K562 (cell line): ENCODE data around the gene IL1R1. TPM values are rescaled to one million over a fixed set of nuclear protein-coding genes. Genes with fewer than 3 reads are reported as not detected.

ENCODE experiments used
- CBFA2T2 ChIP-seq: fragments of 450-650 bp; conservative IDR thresholded peaks from 2 replicates; pipeline ENCODE4 v1.6.1; 2017; ENCODE audit warnings: mild to moderate bottlenecking
- CBFA2T3 ChIP-seq: fragments of 450-650 bp; IDR thresholded peaks from 2 replicates; pipeline ENCODE4 v1.6.1; 2017
- CCNT2 ChIP-seq: IDR thresholded peaks from 2 replicates; pipeline ENCODE4 v1.6.1; 2011; ENCODE audit warnings: borderline replicate concordance, low read depth, mild to moderate bottlenecking, moderate library complexity, mixed read lengths, low read length; ENCODE audit not compliant: insufficient read length; ENCODE audit errors: extremely low read depth
- ERF ChIP-seq: fragments of 450-650 bp; formaldehyde crosslinking; IDR thresholded peaks from 2 replicates; pipeline ENCODE4 v1.4.0; 2020; ENCODE audit warnings: mild to moderate bottlenecking, mixed read lengths
- ETV5 ChIP-seq: sonication (generic); formaldehyde crosslinking; IDR thresholded peaks from 2 replicates; pipeline ENCODE4 v1.4.0; 2020; ENCODE audit warnings: low read depth, mild to moderate bottlenecking, missing genetic modification reagents
- JUND ChIP-seq, 2 experiments: IDR thresholded peaks; 2 replicates in 1 of 2; 3 replicates in 1 of 2; pipeline ENCODE4 v1.6.1; 2011; ENCODE audit warnings: borderline replicate concordance in 2 of 2, low read depth in 2 of 2, low read length in 2 of 2, improper control_type of control experiment in 1 of 2, missing biosample characterization in 1 of 2, missing genetic modification characterization in 1 of 2, missing genetic modification reagents in 1 of 2
- KAT7 ChIP-seq: sonication (generic); formaldehyde crosslinking; IDR thresholded peaks from 2 replicates; pipeline ENCODE4 v1.8.0; 2022; ENCODE audit warnings: missing genetic modification reagents, mild to moderate bottlenecking, borderline replicate concordance
- KLF16 ChIP-seq: IDR thresholded peaks from 2 replicates; pipeline ENCODE4 v1.6.1; 2016; ENCODE audit warnings: antibody characterized with exemption
- NCOA1 ChIP-seq: fragments of 450-650 bp; IDR thresholded peaks from 2 replicates; pipeline ENCODE4 v1.6.1; 2016; ENCODE audit warnings: low read depth
- NR2C2 ChIP-seq, 2 experiments: fragments of 200-800 bp in 1 of 2; sonication (Bioruptor generic) in 1 of 2; sonication (generic) in 1 of 2; formaldehyde crosslinking in 1 of 2; IDR thresholded peaks; 2 replicates each; pipeline versions ENCODE4 v1.6.1 to v1.8.0; 2016 to 2022; ENCODE audit warnings: mild to moderate bottlenecking in 1 of 2, missing compliant biosample characterization in 1 of 2, missing genetic modification characterization in 1 of 2, missing genetic modification reagents in 1 of 2
- SMARCA4 ChIP-seq: fragments of 450-650 bp; IDR thresholded peaks from 2 replicates; pipeline ENCODE4 v1.6.1; 2016
- SP1 ChIP-seq: sonication (generic); formaldehyde crosslinking; IDR thresholded peaks from 2 replicates; pipeline ENCODE4 v1.8.1; 2022; ENCODE audit warnings: mild to moderate bottlenecking, missing genetic modification reagents
- TBL1XR1 ChIP-seq, 2 experiments: IDR thresholded peaks; 2 replicates each; pipeline ENCODE4 v1.6.1; 2012; ENCODE audit warnings: improper control_type of control experiment in 2 of 2, low read length in 2 of 2, mild to moderate bottlenecking in 1 of 2
- TEAD4 ChIP-seq, 2 experiments: sonication (generic) in 1 of 2; formaldehyde crosslinking in 1 of 2; IDR thresholded peaks; 2 replicates each; pipeline versions ENCODE4 v1.6.1 to v1.8.0; 2012 to 2022; ENCODE audit warnings: borderline replicate concordance in 1 of 2, inconsistent platforms in 1 of 2, low read length in 1 of 2, mild to moderate bottlenecking in 1 of 2, missing genetic modification reagents in 1 of 2
- ZNF224 ChIP-seq: sonication (generic); formaldehyde crosslinking; IDR thresholded peaks from 2 replicates; pipeline ENCODE4 v1.8.0; 2022; ENCODE audit warnings: mild to moderate bottlenecking, missing genetic modification reagents
- ZNF707 ChIP-seq: fragments of 250-450 bp; sonication (Bioruptor Pico); conservative IDR thresholded peaks from 2 replicates; pipeline ENCODE4 v1.8.0; 2022; ENCODE audit warnings: inconsistent platforms, mild to moderate bottlenecking, moderate library complexity
- polyA plus RNA-seq, 8 experiments: library from polyadenylated mRNA; depleted of rRNA in 4 of 8; stranded (reverse) in 5 of 8; unstranded in 3 of 8; fragments of >200 nt; fragmentation: Nextera tagmentation in 2 of 8; fragmentation: Illumina TruSeq in 1 of 8; extraction: Ambion mirVana in 2 of 8; extraction: Trizol in 1 of 8; gene quantifications; 2 replicates each; pipeline versions ENCODE4 v1.2.1 to v1.2.3, GENCODE V29; 2011 to 2014; ENCODE audit warnings: inconsistent platforms in 1 of 8, missing spikeins in 1 of 8
- total RNA-seq, 7 experiments: library from RNA; depleted of rRNA in 6 of 7; stranded (reverse); fragments of >200 nt in 6 of 7; fragmentation: Illumina TruSeq in 2 of 7; extraction: Trizol in 2 of 7; gene quantifications; 2 replicates each; pipeline versions ENCODE4 v1.2.1 to v1.2.3, GENCODE V29; 2011 to 2021; ENCODE audit warnings: low replicate concordance in 1 of 7
- TF ChIP-seq, protein P1 (sequence below): fragments of 450-650 bp; IDR thresholded peaks from 2 replicates; pipeline ENCODE4 v1.6.1; 2017; ENCODE audit warnings: mild to moderate bottlenecking, moderate library complexity
- TF ChIP-seq, protein P2 (sequence below): sonication (generic); IDR thresholded peaks from 2 replicates; pipeline ENCODE4 v1.6.1; 2016
- TF ChIP-seq, protein P3 (sequence below): fragments of 450-650 bp; IDR thresholded peaks from 2 replicates; pipeline ENCODE4 v1.6.1; 2014; ENCODE audit warnings: low read depth, mild to moderate bottlenecking, moderate library complexity, borderline replicate concordance
- TF ChIP-seq, protein P4 (sequence below), 2 experiments: IDR thresholded peaks in 1 of 2; conservative IDR thresholded peaks in 1 of 2; 2 replicates each; pipeline ENCODE4 v1.6.1; 2016; ENCODE audit warnings: low read depth in 2 of 2, mild to moderate bottlenecking in 1 of 2, missing compliant biosample characterization in 1 of 2, missing genetic modification characterization in 1 of 2, moderate library complexity in 1 of 2

IL1R1 gene
- total and polyA plus RNA-seq, 9 of the 15 experiments (the other 6 are each of a cell fraction or from before 2014, with no cell fraction given), result 0.81 to 3.9 (median 1.6) TPM

DNA sequence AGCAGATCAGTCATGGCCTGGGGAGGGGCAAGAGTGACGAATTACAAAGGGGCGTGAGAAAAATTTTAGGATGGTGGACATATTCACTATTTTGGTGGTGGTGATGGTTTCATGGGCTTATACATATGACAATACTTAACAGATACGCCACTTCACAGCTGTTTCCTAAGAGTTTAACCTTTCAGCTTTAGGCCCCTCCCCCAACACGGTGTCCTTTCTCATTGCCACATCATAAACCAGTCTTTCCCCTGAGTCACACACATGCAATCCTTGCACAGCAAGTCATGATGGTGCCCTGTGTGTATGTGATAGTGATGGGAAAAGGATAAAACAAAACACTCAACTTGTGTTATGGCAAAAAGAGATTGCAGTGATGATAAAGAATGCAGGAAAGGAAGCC lies 47.6 kb upstream of the IL1R1 start (continued):
- TF ChIP-seq ZNF224 (CRISPR knock-in tag) (no peak), JUND (IDR thresholded peaks at IDR 0.05; ENCODE audit: borderline replicate concordance, low read depth, low read length) (peak; percentile 81; the same call in 1 of the 2 replicates), JUND (tag; IDR thresholded peaks at IDR 0.05; ENCODE audit: borderline replicate concordance, low read depth, low read length) (peak; percentile 79; the same call in 2 of the 3 replicates), SMARCA4 (peak; percentile 84), SP1 (CRISPR knock-in tag) (no peak), NCOA1 (peak; percentile 39; the same call in 1 of the 2 replicates), CCNT2 (peak; percentile 59), CBFA2T3 (peak; percentile 88), ERF (CRISPR knock-in tag) (no peak), KLF16 (no peak), KAT7 (CRISPR knock-in tag) (no peak), NR2C2 (CRISPR knock-in tag; IDR thresholded peaks at IDR 0.05) (no peak), NR2C2 (tag; IDR thresholded peaks at IDR 0.05) (peak; percentile 82), TEAD4 (IDR thresholded peaks at IDR 0.05; ENCODE audit: low read length) (peak; percentile 76), TEAD4 (CRISPR knock-in tag; IDR thresholded peaks at IDR 0.05; ENCODE audit: borderline replicate concordance) (no peak), TBL1XR1 (IDR thresholded peaks at IDR 0.05; ENCODE audit: low read length in 2 of 2) (0 out of 4 replicates have a peak, but pooled peaks of 1 of the 2 experiments have one; percentile 15), ZNF707 (CRISPR knock-in tag) (no peak), ETV5 (no peak), CBFA2T2 (peak; percentile 81)
- TF ChIP-seq, protein P1, sequence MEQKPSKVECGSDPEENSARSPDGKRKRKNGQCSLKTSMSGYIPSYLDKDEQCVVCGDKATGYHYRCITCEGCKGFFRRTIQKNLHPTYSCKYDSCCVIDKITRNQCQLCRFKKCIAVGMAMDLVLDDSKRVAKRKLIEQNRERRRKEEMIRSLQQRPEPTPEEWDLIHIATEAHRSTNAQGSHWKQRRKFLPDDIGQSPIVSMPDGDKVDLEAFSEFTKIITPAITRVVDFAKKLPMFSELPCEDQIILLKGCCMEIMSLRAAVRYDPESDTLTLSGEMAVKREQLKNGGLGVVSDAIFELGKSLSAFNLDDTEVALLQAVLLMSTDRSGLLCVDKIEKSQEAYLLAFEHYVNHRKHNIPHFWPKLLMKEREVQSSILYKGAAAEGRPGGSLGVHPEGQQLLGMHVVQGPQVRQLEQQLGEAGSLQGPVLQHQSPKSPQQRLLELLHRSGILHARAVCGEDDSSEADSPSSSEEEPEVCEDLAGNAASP, result no peak
- TF ChIP-seq, protein P2, sequence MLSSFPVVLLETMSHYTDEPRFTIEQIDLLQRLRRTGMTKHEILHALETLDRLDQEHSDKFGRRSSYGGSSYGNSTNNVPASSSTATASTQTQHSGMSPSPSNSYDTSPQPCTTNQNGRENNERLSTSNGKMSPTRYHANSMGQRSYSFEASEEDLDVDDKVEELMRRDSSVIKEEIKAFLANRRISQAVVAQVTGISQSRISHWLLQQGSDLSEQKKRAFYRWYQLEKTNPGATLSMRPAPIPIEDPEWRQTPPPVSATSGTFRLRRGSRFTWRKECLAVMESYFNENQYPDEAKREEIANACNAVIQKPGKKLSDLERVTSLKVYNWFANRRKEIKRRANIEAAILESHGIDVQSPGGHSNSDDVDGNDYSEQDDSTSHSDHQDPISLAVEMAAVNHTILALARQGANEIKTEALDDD, result peak; percentile 76
- TF ChIP-seq, protein P3, sequence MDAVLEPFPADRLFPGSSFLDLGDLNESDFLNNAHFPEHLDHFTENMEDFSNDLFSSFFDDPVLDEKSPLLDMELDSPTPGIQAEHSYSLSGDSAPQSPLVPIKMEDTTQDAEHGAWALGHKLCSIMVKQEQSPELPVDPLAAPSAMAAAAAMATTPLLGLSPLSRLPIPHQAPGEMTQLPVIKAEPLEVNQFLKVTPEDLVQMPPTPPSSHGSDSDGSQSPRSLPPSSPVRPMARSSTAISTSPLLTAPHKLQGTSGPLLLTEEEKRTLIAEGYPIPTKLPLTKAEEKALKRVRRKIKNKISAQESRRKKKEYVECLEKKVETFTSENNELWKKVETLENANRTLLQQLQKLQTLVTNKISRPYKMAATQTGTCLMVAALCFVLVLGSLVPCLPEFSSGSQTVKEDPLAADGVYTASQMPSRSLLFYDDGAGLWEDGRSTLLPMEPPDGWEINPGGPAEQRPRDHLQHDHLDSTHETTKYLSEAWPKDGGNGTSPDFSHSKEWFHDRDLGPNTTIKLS, result peak; percentile 89; the same call in 1 of the 2 replicates
- TF ChIP-seq, protein P4, sequence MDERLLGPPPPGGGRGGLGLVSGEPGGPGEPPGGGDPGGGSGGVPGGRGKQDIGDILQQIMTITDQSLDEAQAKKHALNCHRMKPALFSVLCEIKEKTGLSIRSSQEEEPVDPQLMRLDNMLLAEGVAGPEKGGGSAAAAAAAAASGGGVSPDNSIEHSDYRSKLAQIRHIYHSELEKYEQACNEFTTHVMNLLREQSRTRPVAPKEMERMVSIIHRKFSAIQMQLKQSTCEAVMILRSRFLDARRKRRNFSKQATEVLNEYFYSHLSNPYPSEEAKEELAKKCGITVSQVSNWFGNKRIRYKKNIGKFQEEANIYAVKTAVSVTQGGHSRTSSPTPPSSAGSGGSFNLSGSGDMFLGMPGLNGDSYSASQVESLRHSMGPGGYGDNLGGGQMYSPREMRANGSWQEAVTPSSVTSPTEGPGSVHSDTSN (CRISPR knock-in tag; IDR thresholded peaks at IDR 0.05; ENCODE audit: low read depth), result no peak
- TF ChIP-seq, protein P4 (tag; conservative IDR thresholded peaks at IDR 0.05; ENCODE audit: low read depth), result 0 out of 2 replicates have a peak, but pooled peaks have one; percentile 39
